GM12878 (cell line): ENCODE data around the gene CERK. TPM values are rescaled to one million over a fixed set of nuclear protein-coding genes. Genes with fewer than 3 reads are reported as not detected.
A peak's percentile ranks its signal among the peaks of the same experiment; 100 is the strongest.

Source experiments
- ATAC-seq: fragments of 200-7000 bp; cut with Tn5 transposase; 3 replicates; pipeline ENCODE4 v1.9.1; 2020; ENCODE audit warnings: mild to moderate bottlenecking, moderate library complexity
- BruUV-seq: library from RNA; stranded (reverse); fragments of 400-500 nt; replicated peaks from 2 replicates; lab custom pipeline; 2021; lab: Mats Ljungman, UMichigan
- CTCF ChIA-PET: fragments of 300-600 bp; sonication (Branson Sonifier 250); formaldehyde crosslinking; extraction: SDS; loops from one replicate; lab custom pipeline; 2021; ENCODE audit warnings: inconsistent platforms; lab: Yijun Ruan, JAX
- POLR2A ChIA-PET: fragments of 350-600 bp; formaldehyde crosslinking; extraction: SDS; loops from one replicate; lab custom pipeline; 2021; ENCODE audit warnings: inconsistent platforms; lab: Charles Lee
- RAD21 ChIA-PET: fragments of 300-600 bp; sonication (Branson Sonifier 250); formaldehyde crosslinking; loops from one replicate; lab custom pipeline; 2023; ENCODE audit warnings: antibody characterized with exemption; ENCODE audit not compliant: unreplicated experiment; lab: Charles Lee
- SMC1A ChIA-PET: fragments of 300-600 bp; sonication (Branson Sonifier 250); formaldehyde crosslinking; loops from one replicate; lab custom pipeline; 2023; ENCODE audit not compliant: unreplicated experiment, uncharacterized antibody; lab: Charles Lee
- DNase-seq: peaks from one replicate; pipeline ENCODE4 v3.0.0-alpha.2; 2011; ENCODE audit warnings: low read depth, low spot score
- FAIRE-seq: peaks from 3 replicates; lab custom pipeline; 2011; peaks lifted over from hg19 to GRCh38; lab: Jason Lieb, UNC
- H2AFZ ChIP-seq: 2 replicates; pipeline ENCODE4 v1.6.0; 2011; ENCODE audit warnings: low read depth, low read length, control low read depth; ENCODE audit not compliant: control insufficient read depth
- H3K27ac ChIP-seq: 2 replicates; pipeline ENCODE4 v1.5.1; 2011; ENCODE audit warnings: control low read depth; ENCODE audit not compliant: control insufficient read depth, insufficient read depth
- H3K27me3 ChIP-seq, 2 experiments: replicated peaks in 1 of 2; 2 replicates each; pipeline versions ENCODE4 v1.6.0 to v1.6.1; 2011; ENCODE audit warnings: low read length in 1 of 2; ENCODE audit not compliant: control insufficient read depth in 2 of 2, insufficient read depth in 2 of 2
- H3K36me3 ChIP-seq, 2 experiments: 2 replicates each; pipeline ENCODE4 v1.5.1; 2011; ENCODE audit warnings: low read length in 1 of 2; ENCODE audit not compliant: control insufficient read depth in 2 of 2, insufficient read depth in 2 of 2
- H3K4me1 ChIP-seq: 2 replicates; pipeline ENCODE4 v1.6.1; 2011; ENCODE audit warnings: mild to moderate bottlenecking, low read length, moderate library complexity, mixed read lengths; ENCODE audit not compliant: control insufficient read depth, insufficient read depth
- H3K4me2 ChIP-seq: 2 replicates; pipeline ENCODE4 v1.6.0; 2011; ENCODE audit warnings: control low read depth; ENCODE audit not compliant: control insufficient read depth, insufficient read depth
- H3K4me3 ChIP-seq: fragments of 200-600 bp; sonication (generic); 2 replicates; pipeline ENCODE4 v1.5.1; 2016
- H3K79me2 ChIP-seq: 2 replicates; pipeline ENCODE4 v1.6.0; 2011; ENCODE audit warnings: low read length; ENCODE audit not compliant: control insufficient read depth, insufficient read depth
- H3K9ac ChIP-seq: 2 replicates; pipeline ENCODE4 v1.8.0; 2011; ENCODE audit warnings: low read length, control low read depth, mixed read lengths; ENCODE audit not compliant: control insufficient read depth, insufficient read depth
- H3K9me3 ChIP-seq: replicated peaks from 3 replicates; pipeline ENCODE4 v1.5.1; 2011; ENCODE audit warnings: mild to moderate bottlenecking, low read length; ENCODE audit not compliant: control insufficient read depth, insufficient read depth
- H4K20me1 ChIP-seq: 2 replicates; pipeline ENCODE4 v1.6.0; 2011; ENCODE audit not compliant: control insufficient read depth, insufficient read depth
- ATF7 ChIP-seq: fragments of 450-650 bp; IDR thresholded peaks from 2 replicates; pipeline ENCODE4 v1.6.1; 2016; ENCODE audit warnings: low read depth, mild to moderate bottlenecking
- BHLHE40 ChIP-seq, 2 experiments: fragments of 450-650 bp in 1 of 2; IDR thresholded peaks; 2 replicates each; pipeline ENCODE4 v1.6.1; 2011 to 2017; ENCODE audit warnings: low read depth in 2 of 2, borderline replicate concordance in 1 of 2, improper control_type of control experiment in 1 of 2, low read length in 1 of 2, mild to moderate bottlenecking in 1 of 2
- BMI1 ChIP-seq: fragments of 450-650 bp; IDR thresholded peaks from 2 replicates; pipeline ENCODE4 v1.6.1; 2016; ENCODE audit warnings: mild to moderate bottlenecking, moderate library complexity, borderline replicate concordance
- EP300 ChIP-seq, 2 experiments: fragments of 150-350 bp in 1 of 2; IDR thresholded peaks; 2 replicates each; pipeline ENCODE4 v1.6.1; 2011 to 2012; ENCODE audit warnings: low read depth in 2 of 2, low read length in 2 of 2, borderline replicate concordance in 1 of 2, improper control_type of control experiment in 1 of 2, inconsistent platforms in 1 of 2; ENCODE audit not compliant: control insufficient read depth in 1 of 2
- HDGF ChIP-seq: fragments of 450-650 bp; IDR thresholded peaks from 2 replicates; pipeline ENCODE4 v1.6.1; 2016; ENCODE audit warnings: antibody characterized with exemption
- NBN ChIP-seq: fragments of 450-650 bp; IDR thresholded peaks from 2 replicates; pipeline ENCODE4 v1.6.1; 2016
- NR2C2 ChIP-seq: IDR thresholded peaks from 2 replicates; pipeline ENCODE4 v1.6.1; 2011; ENCODE audit warnings: borderline replicate concordance, low read depth; ENCODE audit not compliant: control insufficient read depth, insufficient read length
- RAD51 ChIP-seq: fragments of 450-650 bp; IDR thresholded peaks from 2 replicates; pipeline ENCODE4 v1.6.1; 2016; ENCODE audit warnings: moderate library complexity, mild to moderate bottlenecking, inconsistent platforms
- RELB ChIP-seq: fragments of 450-650 bp; IDR thresholded peaks from 2 replicates; pipeline ENCODE4 v1.6.1; 2017; ENCODE audit warnings: low read depth, mild to moderate bottlenecking, moderate library complexity
- SIX5 ChIP-seq: IDR thresholded peaks from 2 replicates; pipeline ENCODE4 v1.6.1; 2011; ENCODE audit warnings: mild to moderate bottlenecking, low read depth, low read length, moderate library complexity; ENCODE audit not compliant: severe bottlenecking
- SP1 ChIP-seq: IDR thresholded peaks from one replicate; pipeline ENCODE4 v1.6.1; 2011; ENCODE audit warnings: low read depth, low read length
- SUPT20H ChIP-seq: IDR thresholded peaks from 2 replicates; pipeline ENCODE4 v1.6.1; 2011; ENCODE audit warnings: low read depth, mild to moderate bottlenecking, low read length, moderate library complexity, borderline replicate concordance; ENCODE audit not compliant: control insufficient read depth
- TCF3 ChIP-seq: IDR thresholded peaks from 2 replicates; pipeline ENCODE4 v1.6.1; 2012; ENCODE audit warnings: low read depth, mild to moderate bottlenecking, low read length, borderline replicate concordance; ENCODE audit not compliant: insufficient read depth
- ZNF274 ChIP-seq: IDR thresholded peaks from one replicate; pipeline ENCODE4 v1.8.0; 2011; ENCODE audit not compliant: insufficient read length, insufficient read depth
- ZNF687 ChIP-seq: fragments of 450-650 bp; IDR thresholded peaks from 2 replicates; pipeline ENCODE4 v1.6.1; 2017; ENCODE audit warnings: mild to moderate bottlenecking, moderate library complexity
- WGBS: methylation state at CpG from one replicate; pipeline ENCODE4 v1.1.6; 2016; ENCODE audit warnings: low lambda C conversion rate; ENCODE audit not compliant: insufficient replicate concordance, insufficient coverage; ENCODE audit errors: missing lambda C conversion rate; 5-methylcytosine and 5-hydroxymethylcytosine counted together
- in situ Hi-C: fragments of 300-500 bp; cut with MboI; formaldehyde crosslinking; loops from 9 replicates; pipeline ENCODE4 v1.14.3; 2018; ENCODE audit warnings: mixed read lengths
- intact Hi-C: fragments of 100-400 bp; cut with micrococcal nuclease; formaldehyde crosslinking; loops from one replicate; pipeline ENCODE4 v1.14.2; 2022; ENCODE audit not compliant: unreplicated experiment
- polyA plus RNA-seq, 11 experiments: library from polyadenylated mRNA; depleted of rRNA in 4 of 11; unstranded in 6 of 11; stranded (reverse) in 5 of 11; fragments of >200 nt; fragmentation: Nextera tagmentation in 4 of 11; fragmentation: Illumina TruSeq in 1 of 11; extraction: Ambion mirVana in 4 of 11; extraction: Trizol in 1 of 11; gene quantifications; 1 replicate in 1 of 11; 2 replicates in 10 of 11; pipeline versions ENCODE4 v1.2.1 to v1.2.3, GENCODE V29; 2011 to 2016; ENCODE audit warnings: inconsistent platforms in 2 of 11, missing spikeins in 2 of 11, low read depth in 1 of 11
- total RNA-seq, 4 experiments: library from RNA; depleted of rRNA in 3 of 4; stranded (reverse); fragments of >200 nt in 3 of 4; fragmentation: Illumina TruSeq in 1 of 4; extraction: Trizol in 1 of 4; gene quantifications; 2 replicates each; pipeline versions ENCODE4 v1.2.1 to v1.2.3, GENCODE V29; 2013 to 2021
- TF ChIP-seq, protein P1 (sequence below): IDR thresholded peaks from 2 replicates; pipeline ENCODE4 v1.6.1; 2011; ENCODE audit warnings: borderline replicate concordance, low read depth, mild to moderate bottlenecking, moderate library complexity, mixed read lengths, low read length; ENCODE audit not compliant: insufficient read depth; ENCODE audit errors: extremely low read length

The CERK gene
- total and polyA plus RNA-seq, 10 of the 15 experiments (the other 5 are each of a cell fraction or from before 2014, with no cell fraction given): 4.0 to 41.1 (median 30.2) TPM

GRCh38 chr22:46764140-46764680, 26.2 kb upstream of the CERK start:
- ATAC-seq (peak; percentile 15), FAIRE-seq (no peak), DNase-seq (no peak)
- Histone ChIP-seq H3K4me3 (peak overlapping the region; percentile 97), H3K9ac (peak overlapping the region; percentile 94), H3K36me3 (peaks cover 0 to 6% of the 10 kb centered on the region in 2 experiments; a peak in 2 of 4 replicates), H3K27me3 (no peaks in the 10 kb centered on the region), H4K20me1 (no peaks in the 10 kb centered on the region), H3K79me2 (peaks cover 73% of the 10 kb centered on the region), H3K4me2 (peak overlapping the region; percentile 81), H3K4me1 (peaks cover 25% of the 10 kb centered on the region), H3K9me3 (no peaks in the 10 kb centered on the region), H2AFZ (no peak overlapping the region), H3K27ac (peak overlapping the region; percentile 91)
- ChIA-PET CTCF (interaction anchor here (1.3 to 11.8 kb wide), 4 partner anchors 8 to 201 kb away, joined by 5 to 297 read pairs (median 62); no protein-coding TSS in a partner anchor), RAD21 (interaction anchor here (0.7 to 10.5 kb wide), 6 partner anchors 10 to 201 kb away, joined by 3 to 199 read pairs (median 14); no protein-coding TSS in a partner anchor), POLR2A (interaction anchor here (1.3 to 4.3 kb wide), 2 partner anchors 10 to 15 kb away, joined by 3 to 56 read pairs; no protein-coding TSS in a partner anchor), SMC1A (interaction anchor here (1.3 to 5.8 kb wide), 3 partner anchors 12 to 39 kb away, joined by 4 to 72 read pairs (median 28); no protein-coding TSS in a partner anchor)
- in situ Hi-C loops: loop anchor here (25.0 kb wide), 1 partner anchor 1323 kb away; no protein-coding TSS in a partner anchor
- 29% methylated on average over 6 of the region's 6 CpGs for WGBS
- BruUV-seq: no TSS peak
- intact Hi-C loops: no loop called here
- TF ChIP-seq TCF3 (no peak), ZNF274 (no peak), NBN (0 out of 2 replicates have a peak, but pooled peaks have one; percentile 18), ATF7 (0 out of 2 replicates have a peak, but pooled peaks have one; percentile 37), BHLHE40 (IDR thresholded peaks at IDR 0.05; ENCODE audit: borderline replicate concordance in 1 of 2, low read depth in 2 of 2, low read length in 1 of 2) (0 out of 4 replicates have a peak, but pooled peaks of 1 of the 2 experiments have one; percentile 6), EP300 (IDR thresholded peaks at IDR 0.05; ENCODE audit: borderline replicate concordance in 1 of 2, control insufficient read depth in 1 of 2, low read depth in 2 of 2, low read length in 2 of 2) (no peak), RELB (peak; percentile 42; the same call in 1 of the 2 replicates), RAD51 (peak; percentile 54; the same call in 1 of the 2 replicates), NR2C2 (no peak), SIX5 (no peak), BMI1 (no peak), HDGF (0 out of 2 replicates have a peak, but pooled peaks have one; percentile 62), SUPT20H (no peak), SP1 (no peak), ZNF687 (peak; percentile 60; the same call in 1 of the 2 replicates)
- TF ChIP-seq, protein P1, sequence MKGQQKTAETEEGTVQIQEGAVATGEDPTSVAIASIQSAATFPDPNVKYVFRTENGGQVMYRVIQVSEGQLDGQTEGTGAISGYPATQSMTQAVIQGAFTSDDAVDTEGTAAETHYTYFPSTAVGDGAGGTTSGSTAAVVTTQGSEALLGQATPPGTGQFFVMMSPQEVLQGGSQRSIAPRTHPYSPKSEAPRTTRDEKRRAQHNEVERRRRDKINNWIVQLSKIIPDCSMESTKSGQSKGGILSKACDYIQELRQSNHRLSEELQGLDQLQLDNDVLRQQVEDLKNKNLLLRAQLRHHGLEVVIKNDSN: no peak
